AG09309 (cell line): ENCODE data around the gene ANKRD33B.
A peak's percentile ranks its signal among the peaks of the same experiment; 100 is the strongest.
"Not testable (repeated sequence)": the region's sequence is repeated elsewhere in the genome, so short reads cannot be mapped to it uniquely, and the experiment has no call there.

Experiments used
- DNase-seq: peaks from one replicate; pipeline ENCODE4 v3.0.0-alpha.2; 2010; ENCODE audit warnings: low read depth
- H3K4me3 ChIP-seq: 2 replicates; pipeline ENCODE4 v1.5.1; 2011; ENCODE audit warnings: mild to moderate bottlenecking, low read depth, low read length, moderate library complexity; ENCODE audit not compliant: control insufficient read depth
- TF ChIP-seq, protein P1 (sequence below): IDR thresholded peaks from 2 replicates; pipeline ENCODE4 v1.5.1; 2011; ENCODE audit warnings: mild to moderate bottlenecking, low read depth, low read length, inconsistent platforms; ENCODE audit not compliant: insufficient read depth, control insufficient read depth; ENCODE audit errors: missing control alignments

The ANKRD33B gene

GRCh38 chr5:10600626-10601245 lies 36.9 kb downstream of the ANKRD33B start:
- no peak for DNase-seq
- no peak overlapping the region for H3K4me3 ChIP-seq

DNA sequence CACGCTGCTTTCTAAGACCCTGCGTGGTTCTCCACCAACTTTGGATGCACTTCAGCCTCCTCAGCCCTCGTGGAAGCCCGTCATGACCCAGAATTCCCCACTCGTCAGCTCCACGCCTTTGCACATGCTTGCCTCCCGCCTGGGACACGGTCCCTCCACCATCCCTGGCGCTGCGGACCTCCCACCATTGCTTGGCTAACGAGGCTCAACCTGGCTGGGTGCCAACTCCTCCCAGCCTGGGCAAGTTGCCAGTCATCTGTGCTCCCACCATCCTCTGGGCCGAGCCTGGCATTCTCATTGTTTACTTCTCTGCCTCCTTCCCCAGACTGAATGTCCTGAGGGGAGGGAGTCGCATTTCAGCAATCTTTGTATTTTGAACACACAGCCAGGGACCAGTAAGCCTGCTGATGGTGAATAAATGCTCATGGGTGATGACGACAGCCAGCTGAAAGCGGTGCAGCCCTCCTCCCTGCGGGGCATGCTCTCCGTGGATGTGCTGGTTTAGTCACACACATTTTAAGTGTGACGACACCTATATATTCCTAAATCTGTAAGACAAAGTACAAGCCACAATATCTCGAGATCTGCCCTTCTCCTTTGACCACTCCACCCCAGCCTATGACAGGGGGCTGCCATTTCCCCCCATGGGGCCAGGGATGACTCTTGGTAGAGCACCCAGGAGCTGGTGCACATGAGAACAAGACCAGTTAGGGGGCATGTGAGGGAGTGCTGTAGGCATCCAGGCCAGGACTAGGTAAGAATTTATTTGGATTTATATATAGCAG lies 37.6 kb downstream of the ANKRD33B start:
- H3K4me3 ChIP-seq, result no peak overlapping the region; the same call in 1 of the 2 replicates
- DNase-seq, result peak; percentile 62
- TF ChIP-seq, protein P1, sequence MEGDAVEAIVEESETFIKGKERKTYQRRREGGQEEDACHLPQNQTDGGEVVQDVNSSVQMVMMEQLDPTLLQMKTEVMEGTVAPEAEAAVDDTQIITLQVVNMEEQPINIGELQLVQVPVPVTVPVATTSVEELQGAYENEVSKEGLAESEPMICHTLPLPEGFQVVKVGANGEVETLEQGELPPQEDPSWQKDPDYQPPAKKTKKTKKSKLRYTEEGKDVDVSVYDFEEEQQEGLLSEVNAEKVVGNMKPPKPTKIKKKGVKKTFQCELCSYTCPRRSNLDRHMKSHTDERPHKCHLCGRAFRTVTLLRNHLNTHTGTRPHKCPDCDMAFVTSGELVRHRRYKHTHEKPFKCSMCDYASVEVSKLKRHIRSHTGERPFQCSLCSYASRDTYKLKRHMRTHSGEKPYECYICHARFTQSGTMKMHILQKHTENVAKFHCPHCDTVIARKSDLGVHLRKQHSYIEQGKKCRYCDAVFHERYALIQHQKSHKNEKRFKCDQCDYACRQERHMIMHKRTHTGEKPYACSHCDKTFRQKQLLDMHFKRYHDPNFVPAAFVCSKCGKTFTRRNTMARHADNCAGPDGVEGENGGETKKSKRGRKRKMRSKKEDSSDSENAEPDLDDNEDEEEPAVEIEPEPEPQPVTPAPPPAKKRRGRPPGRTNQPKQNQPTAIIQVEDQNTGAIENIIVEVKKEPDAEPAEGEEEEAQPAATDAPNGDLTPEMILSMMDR, result no peak

More at GRCh38 chr5:10600626-10601245, 36.9 kb downstream of the ANKRD33B start:
- TF ChIP-seq, protein P1, result no peak

DNA sequence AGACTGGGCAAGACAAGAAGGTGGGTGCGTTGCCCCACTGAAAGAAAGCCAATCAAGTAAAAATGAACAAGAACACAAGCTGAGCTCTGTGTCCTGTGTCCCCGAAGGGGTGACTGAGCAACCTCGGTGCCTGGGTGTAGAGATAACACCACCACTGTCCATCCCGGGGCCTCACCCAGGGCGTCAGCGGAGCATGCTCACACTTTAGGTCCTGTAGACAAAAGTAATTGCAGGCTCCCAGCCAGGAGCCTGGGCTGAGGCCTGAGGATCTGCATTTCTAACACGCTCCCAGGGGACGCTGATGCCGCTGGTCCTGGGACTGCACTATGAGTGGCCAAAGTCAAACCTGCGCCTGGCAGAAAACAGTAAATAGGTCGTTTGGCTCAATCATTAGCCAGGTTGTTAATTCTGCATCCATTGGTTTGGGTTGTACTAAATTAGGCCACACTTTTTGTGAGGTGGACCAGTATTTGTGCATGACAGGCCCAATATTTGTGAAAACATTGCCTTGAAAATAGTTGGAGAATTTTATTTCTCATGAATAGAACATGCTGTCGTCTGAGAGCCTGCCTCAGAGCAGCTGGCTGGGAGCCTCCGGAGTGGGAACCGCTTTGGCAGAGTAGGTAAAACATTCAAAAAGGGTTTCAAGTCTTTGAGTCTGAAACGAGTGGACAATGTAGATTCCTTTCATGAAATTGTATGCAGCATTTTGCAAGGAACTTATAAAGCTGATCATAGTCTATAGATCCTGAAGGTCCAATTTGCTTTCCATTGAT lies 38.3 kb downstream of the ANKRD33B start:
- no peak overlapping the region for H3K4me3 ChIP-seq
- TF ChIP-seq, protein P1, result no peak

DNA sequence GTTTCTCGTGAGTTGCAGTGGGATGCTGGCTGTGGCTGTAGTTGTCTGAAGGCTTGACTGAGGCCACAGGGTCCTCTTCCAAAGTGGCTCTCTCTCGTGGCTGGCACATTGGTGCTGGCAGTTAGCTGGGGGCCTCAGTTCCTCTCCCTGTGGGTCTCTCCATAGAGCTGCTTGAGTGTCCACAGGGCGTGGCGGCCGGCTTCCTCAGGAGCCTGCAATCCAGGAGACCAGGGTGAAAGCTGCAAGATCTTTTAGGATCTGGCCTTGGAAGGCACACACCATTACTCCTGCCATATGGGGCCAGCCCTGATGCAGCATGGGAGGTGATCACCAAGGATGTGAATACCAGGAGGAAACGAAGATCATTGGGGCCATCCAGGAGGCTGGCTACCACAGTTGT lies 41.1 kb downstream of the ANKRD33B start:
- TF ChIP-seq, protein P1, result no peak
- no peak for DNase-seq
- H3K4me3 ChIP-seq, result no peak overlapping the region

More for the DNA sequence above, 38.3 kb downstream of the ANKRD33B start:
- DNase-seq, result no peak

GRCh38 chr5:10606632-10607022 lies 42.8 kb downstream of the ANKRD33B start:
- not testable (repeated sequence) for DNase-seq, H3K4me3 ChIP-seq

DNA sequence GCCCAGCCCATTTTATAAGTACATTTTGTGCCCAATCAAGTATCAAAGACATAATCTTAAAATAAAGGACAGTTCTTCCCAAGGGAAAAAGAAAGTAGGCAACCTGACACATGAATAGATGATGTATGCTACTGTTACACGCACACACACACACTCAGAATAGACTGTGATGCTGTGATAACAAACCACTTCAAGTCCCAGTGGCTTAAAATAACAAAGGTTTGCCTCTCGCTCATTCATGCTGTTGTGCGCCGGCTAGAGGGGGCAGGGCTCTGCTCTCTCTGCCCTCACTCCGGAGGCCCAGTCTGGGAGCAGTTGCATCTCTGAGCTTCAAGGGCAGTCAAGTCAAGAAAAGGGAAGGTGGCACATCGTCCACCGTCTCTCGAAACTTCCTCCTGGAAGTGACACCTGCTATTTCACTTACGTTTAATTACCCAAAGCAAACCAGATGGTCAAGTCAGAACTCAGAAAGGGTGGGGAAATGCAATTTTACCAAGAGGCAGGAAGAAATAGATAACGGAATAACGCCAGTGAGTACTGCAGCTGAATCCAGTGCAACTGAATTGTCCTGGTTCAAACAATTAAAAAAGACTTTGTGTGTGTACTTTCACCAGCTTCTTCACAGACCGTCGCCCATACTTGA lies 43.3 kb downstream of the ANKRD33B start:
- TF ChIP-seq, protein P1, result no peak
- DNase-seq, result no peak

More for the DNA sequence above, 43.3 kb downstream of the ANKRD33B start:
- no peak overlapping the region for H3K4me3 ChIP-seq
